OCI-LY1 (cell line): ENCODE results near the gene PAM16.
A peak's percentile ranks its signal among the peaks of the same experiment; 100 is the strongest.

ENCODE experiments used
- H2AFZ ChIP-seq: fragments of 200-600 bp; sonication (generic), shearing (Covaris generic); 2 replicates; pipeline ENCODE4 v1.6.0; 2014; ENCODE audit warnings: antibody characterized with exemption, mild to moderate bottlenecking, low read length
- H3F3A ChIP-seq: fragments of 200-600 bp; sonication (generic), shearing (Covaris generic); 2 replicates; pipeline ENCODE4 v1.6.0; 2014; ENCODE audit warnings: mild to moderate bottlenecking, antibody characterized with exemption, low read length, moderate library complexity; ENCODE audit not compliant: insufficient read depth
- H3K27ac ChIP-seq: fragments of 200-600 bp; sonication (generic); 2 replicates; pipeline ENCODE4 v1.5.1; 2014; ENCODE audit warnings: low read length, mixed run types, mild to moderate bottlenecking, low read depth; ENCODE audit not compliant: poor library complexity, severe bottlenecking
- H3K27me3 ChIP-seq: fragments of 200-600 bp; sonication (generic); 2 replicates; pipeline ENCODE4 v1.6.0; 2014; ENCODE audit warnings: antibody characterized with exemption, mild to moderate bottlenecking, low read length, moderate library complexity; ENCODE audit not compliant: insufficient read depth
- H3K36me3 ChIP-seq: fragments of 200-600 bp; sonication (generic); 2 replicates; pipeline ENCODE4 v1.6.1; 2014; ENCODE audit warnings: mild to moderate bottlenecking, antibody characterized with exemption, low read length, moderate library complexity, mixed read lengths; ENCODE audit not compliant: insufficient read depth
- H3K4me1 ChIP-seq: fragments of 200-600 bp; sonication (generic); 2 replicates; pipeline ENCODE4 v1.5.1; 2014; ENCODE audit warnings: mild to moderate bottlenecking, low read length, moderate library complexity; ENCODE audit not compliant: insufficient read depth, severe bottlenecking
- H3K4me2 ChIP-seq: fragments of 200-600 bp; sonication (generic), shearing (Covaris generic); 2 replicates; pipeline ENCODE4 v1.6.1; 2014; ENCODE audit warnings: low read length
- H3K4me3 ChIP-seq: fragments of 200-600 bp; sonication (generic); 2 replicates; pipeline ENCODE4 v1.5.1; 2014; ENCODE audit warnings: low read length, low read depth, mild to moderate bottlenecking, mixed read lengths; ENCODE audit not compliant: poor library complexity, severe bottlenecking
- H3K79me2 ChIP-seq: fragments of 200-600 bp; shearing (Covaris generic); 2 replicates; pipeline ENCODE4 v1.6.1; 2016; ENCODE audit warnings: mixed run types, low read length, mixed read lengths; ENCODE audit not compliant: insufficient read depth
- H3K9ac ChIP-seq: fragments of 200-600 bp; sonication (generic), shearing (Covaris generic); 2 replicates; pipeline ENCODE4 v1.6.1; 2014; ENCODE audit warnings: mild to moderate bottlenecking, low read length, mixed read lengths
- H3K9me2 ChIP-seq: fragments of 200-600 bp; sonication (generic), shearing (Covaris generic); 2 replicates; pipeline ENCODE4 v1.6.1; 2014; ENCODE audit warnings: low read depth, mild to moderate bottlenecking, low read length, mixed read lengths
- H3K9me3 ChIP-seq: fragments of 200-600 bp; shearing (Covaris generic); 2 replicates; pipeline ENCODE4 v1.6.1; 2014; ENCODE audit warnings: low read length, mixed read lengths
- H4K20me1 ChIP-seq: fragments of 200-600 bp; sonication (generic), shearing (Covaris generic); 2 replicates; pipeline ENCODE4 v1.6.0; 2016; ENCODE audit warnings: mild to moderate bottlenecking, low read length; ENCODE audit not compliant: insufficient read depth
- EZH2 ChIP-seq: fragments of 200-600 bp; sonication (generic), shearing (Covaris generic); IDR thresholded peaks from 2 replicates; pipeline ENCODE4 v1.8.0; 2017; ENCODE audit warnings: borderline replicate concordance, mixed run types, mild to moderate bottlenecking, antibody characterized with exemption, low read length, moderate library complexity, mixed read lengths
- TF ChIP-seq, protein P1 (sequence below): fragments of 200-600 bp; sonication (generic), shearing (Covaris generic); IDR thresholded peaks from 2 replicates; pipeline ENCODE4 v1.5.1; 2017; ENCODE audit warnings: mild to moderate bottlenecking, antibody characterized with exemption, low read length, moderate library complexity, mixed read lengths

Gene PAM16

DNA sequence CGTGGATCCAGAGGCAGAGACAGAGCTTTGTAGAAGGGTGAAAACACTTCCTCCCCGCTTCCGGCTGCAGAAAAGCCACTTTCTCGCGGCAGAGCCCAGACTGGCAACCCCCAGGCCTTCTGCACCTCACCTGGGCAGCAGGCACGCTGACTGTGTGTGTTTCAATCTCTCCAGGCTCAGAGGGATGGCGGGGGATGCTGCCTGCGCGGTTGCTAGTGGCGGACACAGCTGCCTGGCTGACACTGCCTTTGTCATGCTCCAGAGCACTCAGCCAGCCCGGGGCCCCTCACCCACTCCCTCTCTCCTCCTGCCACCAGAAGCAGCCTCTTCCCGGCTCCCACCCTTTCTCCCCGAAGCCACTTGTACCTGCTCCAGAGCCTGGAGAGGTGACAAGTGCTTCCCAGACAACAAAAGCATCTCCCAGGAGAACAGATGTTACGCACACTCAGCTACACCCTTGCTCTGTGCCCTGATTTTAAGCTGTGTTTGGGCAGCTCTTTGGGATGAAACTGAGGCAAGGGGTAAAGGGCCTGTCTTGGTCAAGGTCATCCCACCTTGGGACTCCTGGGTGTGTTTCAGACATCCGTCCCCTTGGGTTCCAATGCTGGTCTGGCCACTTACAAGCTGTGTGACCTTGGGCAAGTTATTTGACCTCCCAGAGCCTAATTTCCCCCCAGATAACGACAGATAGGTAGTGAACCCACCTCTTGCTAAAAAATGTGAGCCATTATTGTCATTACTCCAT lies 44.5 kb downstream of the PAM16 start:
- H4K20me1 ChIP-seq: no peaks in the 10 kb centered on the region
- H3K36me3 ChIP-seq: peaks cover 44% of the 10 kb centered on the region
- no peaks in the 10 kb centered on the region for H3K27me3 ChIP-seq
- H3K9me2 ChIP-seq: no peaks in the 10 kb centered on the region
- peaks cover 4% of the 10 kb centered on the region; the same call in 1 of the 2 replicates for H3F3A ChIP-seq
- peaks cover 33% of the 10 kb centered on the region for H3K4me1 ChIP-seq
- H3K9me3 ChIP-seq: no peaks in the 10 kb centered on the region
- H3K27ac ChIP-seq: peak overlapping the region; percentile 88
- H2AFZ ChIP-seq: no peak overlapping the region
- H3K4me2 ChIP-seq: peak overlapping the region; percentile 83
- peak overlapping the region; percentile 88 for H3K4me3 ChIP-seq
- H3K79me2 ChIP-seq: no peaks in the 10 kb centered on the region
- TF ChIP-seq EZH2: no peak
- TF ChIP-seq, protein P1, sequence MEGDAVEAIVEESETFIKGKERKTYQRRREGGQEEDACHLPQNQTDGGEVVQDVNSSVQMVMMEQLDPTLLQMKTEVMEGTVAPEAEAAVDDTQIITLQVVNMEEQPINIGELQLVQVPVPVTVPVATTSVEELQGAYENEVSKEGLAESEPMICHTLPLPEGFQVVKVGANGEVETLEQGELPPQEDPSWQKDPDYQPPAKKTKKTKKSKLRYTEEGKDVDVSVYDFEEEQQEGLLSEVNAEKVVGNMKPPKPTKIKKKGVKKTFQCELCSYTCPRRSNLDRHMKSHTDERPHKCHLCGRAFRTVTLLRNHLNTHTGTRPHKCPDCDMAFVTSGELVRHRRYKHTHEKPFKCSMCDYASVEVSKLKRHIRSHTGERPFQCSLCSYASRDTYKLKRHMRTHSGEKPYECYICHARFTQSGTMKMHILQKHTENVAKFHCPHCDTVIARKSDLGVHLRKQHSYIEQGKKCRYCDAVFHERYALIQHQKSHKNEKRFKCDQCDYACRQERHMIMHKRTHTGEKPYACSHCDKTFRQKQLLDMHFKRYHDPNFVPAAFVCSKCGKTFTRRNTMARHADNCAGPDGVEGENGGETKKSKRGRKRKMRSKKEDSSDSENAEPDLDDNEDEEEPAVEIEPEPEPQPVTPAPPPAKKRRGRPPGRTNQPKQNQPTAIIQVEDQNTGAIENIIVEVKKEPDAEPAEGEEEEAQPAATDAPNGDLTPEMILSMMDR: no peak
- peak overlapping the region; percentile 85 for H3K9ac ChIP-seq

DNA sequence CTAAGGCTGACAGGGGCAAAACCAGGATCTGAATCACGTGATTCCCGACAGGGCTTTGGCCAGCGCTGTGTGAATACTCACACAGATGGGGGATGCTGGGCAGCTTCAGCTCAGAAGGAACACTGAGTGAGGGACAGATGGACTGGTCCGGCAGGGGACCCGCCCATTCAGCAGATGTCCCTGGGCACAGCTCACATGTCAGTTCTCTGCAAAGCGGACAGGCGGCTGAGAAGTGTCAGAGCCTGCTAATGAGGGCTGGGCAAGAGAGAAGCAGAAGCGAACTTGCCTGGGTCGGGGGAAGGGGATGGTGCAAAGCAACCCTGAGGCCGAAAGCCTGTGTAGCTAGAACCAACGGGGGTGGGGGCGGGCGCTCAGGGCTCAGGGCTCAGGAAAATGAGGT lies 47.1 kb downstream of the PAM16 start:
- TF ChIP-seq, protein P1: no peak
- TF ChIP-seq EZH2: no peak
- Histone ChIP-seq H3K36me3 (peaks cover 62% of the 10 kb centered on the region), H3K9me2 (no peaks in the 10 kb centered on the region), H3K4me1 (peaks cover 22% of the 10 kb centered on the region), H3K79me2 (no peaks in the 10 kb centered on the region), H3K4me2 (no peak overlapping the region), H3K27ac (no peak overlapping the region), H3F3A (peaks cover 1% of the 10 kb centered on the region; the same call in 1 of the 2 replicates), H3K9ac (no peak overlapping the region), H4K20me1 (no peaks in the 10 kb centered on the region), H3K4me3 (no peak overlapping the region), H2AFZ (no peak overlapping the region), H3K27me3 (no peaks in the 10 kb centered on the region), H3K9me3 (no peaks in the 10 kb centered on the region)

- no peak overlapping the region for H3K27ac ChIP-seq
- H4K20me1 ChIP-seq: no peaks in the 10 kb centered on the region
- no peak overlapping the region for H3K9ac ChIP-seq
- H2AFZ ChIP-seq: no peak overlapping the region
- no peaks in the 10 kb centered on the region for H3K27me3 ChIP-seq
- H3K9me2 ChIP-seq: no peaks in the 10 kb centered on the region
- H3K36me3 ChIP-seq: peaks cover 65% of the 10 kb centered on the region
- H3F3A ChIP-seq: no peaks in the 10 kb centered on the region
- H3K4me1 ChIP-seq: peaks cover 13% of the 10 kb centered on the region
- H3K4me2 ChIP-seq: no peak overlapping the region
- no peaks in the 10 kb centered on the region for H3K9me3 ChIP-seq
- no peak for TF ChIP-seq EZH2
- TF ChIP-seq, protein P1: no peak
- no peak overlapping the region for H3K4me3 ChIP-seq
- no peaks in the 10 kb centered on the region for H3K79me2 ChIP-seq
These were observed 49.2 kb downstream of the PAM16 start for GRCh38 chr16:4301968-4302367.
